Endothelial cell (in vitro differentiated cells): ENCODE results near the gene NTM. TPM values are rescaled to one million over a fixed set of nuclear protein-coding genes. Genes with fewer than 3 reads are reported as not detected.

Experiments
- DNase-seq: peaks from one replicate; pipeline ENCODE4 v3.0.0; 2021; ENCODE audit warnings: low spot score
- H3K27ac Mint-ChIP-seq: one replicate; pipeline ENCODE4 v1.8.0; 2021; ENCODE audit warnings: mixed read lengths, inconsistent platforms; ENCODE audit not compliant: unreplicated experiment
- H3K27me3 Mint-ChIP-seq: one replicate; pipeline ENCODE4 v1.8.0; 2021; ENCODE audit warnings: mild to moderate bottlenecking, moderate library complexity, mixed read lengths, inconsistent platforms; ENCODE audit not compliant: unreplicated experiment
- H3K36me3 Mint-ChIP-seq: one replicate; pipeline ENCODE4 v1.8.0; 2021; ENCODE audit warnings: mild to moderate bottlenecking, low read depth, mixed read lengths, inconsistent platforms; ENCODE audit not compliant: unreplicated experiment
- H3K4me1 Mint-ChIP-seq: one replicate; pipeline ENCODE4 v1.8.0; 2021; ENCODE audit warnings: mild to moderate bottlenecking, mixed read lengths, inconsistent platforms; ENCODE audit not compliant: unreplicated experiment
- H3K4me3 Mint-ChIP-seq: one replicate; pipeline ENCODE4 v1.8.0; 2021; ENCODE audit warnings: mild to moderate bottlenecking, mixed read lengths, inconsistent platforms; ENCODE audit not compliant: unreplicated experiment
- H3K9me3 Mint-ChIP-seq: one replicate; pipeline ENCODE4 v1.8.0; 2021; ENCODE audit warnings: mixed read lengths, inconsistent platforms; ENCODE audit not compliant: unreplicated experiment
- CTCF ChIP-seq: fragments of 200-600 bp; sonication (generic); IDR thresholded peaks from one replicate; pipeline ENCODE4 v1.5.0; 2021; ENCODE audit warnings: antibody characterized with exemption; ENCODE audit not compliant: unreplicated experiment
- total RNA-seq: library from RNA; stranded (reverse); fragmentation: NEBNext Ultra II Directional; extraction: Animal tissue kit (Norgen Biotek cat#: 25700); gene quantifications from one replicate; pipeline ENCODE4 v1.2.1, GENCODE V29; 2021; ENCODE audit not compliant: unreplicated experiment

NTM gene
- total RNA-seq, 1 donor from 2014 or later = 3.6 TPM

GRCh38 chr11:131903074-131903473 is 532.7 kb downstream of the NTM start:
- Mint-ChIP-seq H3K9me3 (no peaks in the 10 kb centered on the region), H3K4me3 (no peak overlapping the region), H3K36me3 (no peaks in the 10 kb centered on the region), H3K27me3 (peaks cover 2% of the 10 kb centered on the region), H3K27ac (no peak overlapping the region), H3K4me1 (peaks cover 25% of the 10 kb centered on the region)
- TF ChIP-seq CTCF = no peak
- no peak for DNase-seq

GRCh38 chr11:131904756-131905155 is 534.3 kb downstream of the NTM start:
- peaks cover 2% of the 10 kb centered on the region for H3K27me3 Mint-ChIP-seq
- no peak overlapping the region for H3K27ac Mint-ChIP-seq
- no peak overlapping the region for H3K4me3 Mint-ChIP-seq
- no peak for TF ChIP-seq CTCF
- peaks cover 25% of the 10 kb centered on the region for H3K4me1 Mint-ChIP-seq
- DNase-seq = no peak
- no peaks in the 10 kb centered on the region for H3K9me3 Mint-ChIP-seq
- H3K36me3 Mint-ChIP-seq = no peaks in the 10 kb centered on the region

GRCh38 chr11:131906963-131907362 is 536.5 kb downstream of the NTM start:
- no peak overlapping the region for H3K4me3 Mint-ChIP-seq
- no peak for DNase-seq
- TF ChIP-seq CTCF = no peak
- no peaks in the 10 kb centered on the region for H3K36me3 Mint-ChIP-seq
- H3K27ac Mint-ChIP-seq = no peak overlapping the region
- H3K27me3 Mint-ChIP-seq = peaks cover 5% of the 10 kb centered on the region
- peaks cover 21% of the 10 kb centered on the region for H3K4me1 Mint-ChIP-seq
- no peaks in the 10 kb centered on the region for H3K9me3 Mint-ChIP-seq

- H3K9me3 Mint-ChIP-seq = no peaks in the 10 kb centered on the region
- no peak overlapping the region for H3K4me3 Mint-ChIP-seq
- H3K36me3 Mint-ChIP-seq = no peaks in the 10 kb centered on the region
- no peak for TF ChIP-seq CTCF
- peaks cover 5% of the 10 kb centered on the region for H3K27me3 Mint-ChIP-seq
- H3K27ac Mint-ChIP-seq = no peak overlapping the region
- peaks cover 21% of the 10 kb centered on the region for H3K4me1 Mint-ChIP-seq
- DNase-seq = no peak
Measured at GRCh38 chr11:131907371-131907770, 537.0 kb downstream of the NTM start.

GRCh38 chr11:131908316-131908715 is 537.9 kb downstream of the NTM start:
- peaks cover 21% of the 10 kb centered on the region for H3K4me1 Mint-ChIP-seq
- no peak for TF ChIP-seq CTCF
- H3K4me3 Mint-ChIP-seq = no peak overlapping the region
- H3K27me3 Mint-ChIP-seq = peaks cover 5% of the 10 kb centered on the region
- no peaks in the 10 kb centered on the region for H3K9me3 Mint-ChIP-seq
- DNase-seq = no peak
- no peaks in the 10 kb centered on the region for H3K36me3 Mint-ChIP-seq
- H3K27ac Mint-ChIP-seq = no peak overlapping the region
